Muscle of back (tissue), 11 donors: ENCODE data around the gene DYSF. TPM values are rescaled to one million over a fixed set of nuclear protein-coding genes. Genes with fewer than 3 reads are reported as not detected.
A peak's percentile ranks its signal among the peaks of the same experiment; 100 is the strongest.

Source experiments
- DNase-seq, 3 donors: peaks; one replicate each; pipeline versions ENCODE4 v3.0.0 to v3.0.0-alpha.2; 2013
- polyA plus RNA-seq, 10 donors: library from polyadenylated mRNA; unstranded; fragments of 120-200 nt; gene quantifications; one replicate each; pipeline ENCODE4 v1.2.1, GENCODE V29; 2013; ENCODE audit not compliant: insufficient read length in 10 of 10

The DYSF gene
- polyA plus RNA-seq, 10 donors, result 75.3 to 143 (median 114) TPM

DNA sequence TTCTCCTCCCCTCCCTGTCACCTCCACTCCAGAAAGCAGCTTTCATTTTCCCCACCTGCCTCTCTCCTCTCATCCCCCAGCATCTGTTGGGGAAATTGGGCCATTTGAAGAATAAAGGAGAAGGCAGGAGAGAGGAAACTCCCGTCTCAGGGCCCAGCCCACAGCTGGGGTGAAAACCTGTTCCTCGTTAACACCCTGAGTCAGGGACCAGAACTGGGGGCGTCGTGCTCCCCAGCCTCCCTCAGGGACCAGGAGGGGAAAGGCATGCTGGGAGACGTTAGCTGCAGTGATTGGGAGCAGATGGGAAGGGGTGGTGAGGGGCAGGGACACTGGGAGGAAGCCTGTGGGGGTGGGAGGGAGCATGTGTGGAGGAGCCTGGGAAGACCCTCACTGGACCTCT is 251.3 kb downstream of the DYSF start:
- no peak for DNase-seq

GRCh38 chr2:71705171-71705960 is 252.0 kb downstream of the DYSF start:
- no peak for DNase-seq

DNA sequence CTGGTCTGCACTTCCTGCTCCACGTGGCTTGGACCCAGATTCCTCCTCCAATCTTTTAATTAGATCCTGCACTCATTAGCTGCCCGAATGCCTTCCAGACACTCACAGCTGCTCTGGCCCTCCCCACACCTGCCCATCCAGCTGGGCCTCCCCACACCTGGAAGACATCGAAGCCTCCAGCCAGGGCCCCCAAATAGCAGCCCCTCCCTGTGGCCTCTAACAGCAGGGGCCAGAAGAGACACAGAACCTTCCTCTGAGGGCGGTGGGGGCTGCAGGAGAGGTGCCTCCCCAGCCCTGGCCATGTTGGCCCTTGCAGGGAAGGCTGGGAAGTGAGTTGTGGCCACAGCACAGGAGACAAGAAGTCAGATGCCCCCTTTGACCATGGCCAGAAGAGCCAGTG is 252.8 kb downstream of the DYSF start:
- DNase-seq, result no peak

GRCh38 chr2:71706836-71707235 is 253.5 kb downstream of the DYSF start:
- no peak for DNase-seq

GRCh38 chr2:71710367-71711132 is 257.2 kb downstream of the DYSF start:
- DNase-seq, result peak in 2 of 3 donors; percentile 36 to 52

DNA sequence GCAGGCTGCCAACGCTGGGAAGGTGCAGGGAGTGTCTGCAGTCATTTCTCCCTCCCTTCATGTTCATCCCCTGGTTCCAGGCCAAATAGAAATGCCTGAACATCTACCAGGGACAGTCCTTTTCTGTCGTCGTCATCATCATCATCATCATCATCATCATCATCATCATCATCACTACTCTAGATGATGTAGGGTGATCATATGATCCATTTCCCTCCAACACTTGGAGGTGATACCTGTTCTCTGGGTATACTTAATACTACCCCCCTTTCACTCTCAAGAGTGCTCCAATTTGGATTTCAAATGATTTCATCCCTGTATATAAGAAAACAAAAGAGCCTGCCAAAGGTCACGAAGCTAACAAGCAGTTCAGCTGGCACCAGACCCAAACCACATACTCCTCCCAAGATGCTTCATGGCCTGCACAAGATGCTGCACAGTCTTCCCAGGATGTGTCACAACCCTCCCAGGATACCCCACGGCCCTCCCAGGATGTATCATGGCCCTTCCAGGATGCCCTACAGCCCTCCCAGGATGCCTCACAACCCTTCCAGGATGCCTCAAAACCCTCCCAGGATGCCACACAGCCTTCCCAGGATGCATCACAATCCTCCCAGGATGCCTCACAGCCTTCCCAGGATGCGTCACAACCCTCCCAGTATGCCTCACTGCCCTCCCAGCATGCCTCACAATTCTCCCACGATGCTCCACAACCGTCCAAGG is 257.9 kb downstream of the DYSF start:
- DNase-seq, result peak; percentile 33 to 67 (median 38)

DNA sequence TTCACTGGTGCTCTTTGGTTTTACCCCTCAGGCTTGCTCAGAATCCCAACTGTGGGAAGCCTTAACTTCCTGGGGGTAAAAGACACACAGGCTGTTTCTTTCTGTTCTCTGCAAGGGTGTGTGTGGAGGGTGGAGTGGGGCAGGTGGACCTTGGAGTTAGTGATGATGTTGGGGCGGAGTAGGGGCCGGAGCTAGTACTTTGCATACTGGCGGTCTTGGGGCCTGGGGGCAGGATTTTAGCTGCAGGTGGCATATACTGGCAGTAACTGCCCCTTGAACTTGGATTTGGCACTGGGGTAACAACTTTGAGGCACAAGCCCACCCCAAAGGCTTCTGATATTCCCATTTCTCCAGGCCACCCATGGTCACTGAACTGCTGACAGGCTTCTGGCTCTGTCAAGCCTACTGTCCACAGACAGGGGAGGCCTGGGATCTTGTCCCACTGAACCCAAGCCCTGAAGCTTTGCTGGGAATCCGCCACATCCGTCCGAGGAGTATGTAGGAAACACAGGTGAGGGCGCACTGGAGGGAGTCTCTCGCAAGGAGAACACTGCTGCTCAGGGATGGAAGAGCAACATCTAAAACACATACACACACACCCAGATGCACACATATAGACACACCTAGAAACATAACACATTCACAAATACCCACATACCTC is 258.9 kb downstream of the DYSF start:
- DNase-seq, result no peak

- no peak for DNase-seq
These were observed 260.5 kb downstream of the DYSF start for GRCh38 chr2:71713581-71714580.

DNA sequence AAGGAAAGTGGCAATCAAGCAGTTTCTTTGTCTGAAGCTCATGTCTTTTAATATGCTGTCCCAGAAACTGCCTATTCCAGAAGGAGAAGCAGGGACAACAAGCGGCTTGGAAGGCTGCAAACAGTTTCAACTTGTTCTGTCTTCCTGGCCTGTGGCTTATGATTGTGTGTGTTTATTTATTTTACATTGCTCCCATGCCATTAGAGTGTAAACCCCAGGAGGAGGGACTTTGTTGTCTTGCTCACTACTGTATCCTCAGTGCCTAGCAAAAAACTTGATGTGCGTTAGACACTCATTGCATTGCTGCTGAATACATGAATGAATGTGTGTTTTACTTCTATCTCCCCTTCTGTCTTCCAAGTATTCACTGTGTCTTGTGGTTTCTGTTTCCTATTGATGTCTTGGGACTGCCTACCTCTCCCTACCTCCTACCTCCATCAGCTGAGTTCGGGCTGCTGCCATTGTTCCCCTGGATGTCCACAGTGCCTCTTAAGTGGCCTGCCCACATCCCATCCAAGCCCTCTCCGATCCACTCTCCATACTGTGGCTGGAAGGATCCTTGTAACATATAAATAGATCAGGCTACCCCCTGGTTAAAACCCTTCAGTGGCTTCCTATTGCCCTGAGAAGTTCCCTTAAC is 261.4 kb downstream of the DYSF start:
- no peak for DNase-seq

- DNase-seq, result no peak
These were observed 261.9 kb downstream of the DYSF start for GRCh38 chr2:71715241-71715750.

DNA sequence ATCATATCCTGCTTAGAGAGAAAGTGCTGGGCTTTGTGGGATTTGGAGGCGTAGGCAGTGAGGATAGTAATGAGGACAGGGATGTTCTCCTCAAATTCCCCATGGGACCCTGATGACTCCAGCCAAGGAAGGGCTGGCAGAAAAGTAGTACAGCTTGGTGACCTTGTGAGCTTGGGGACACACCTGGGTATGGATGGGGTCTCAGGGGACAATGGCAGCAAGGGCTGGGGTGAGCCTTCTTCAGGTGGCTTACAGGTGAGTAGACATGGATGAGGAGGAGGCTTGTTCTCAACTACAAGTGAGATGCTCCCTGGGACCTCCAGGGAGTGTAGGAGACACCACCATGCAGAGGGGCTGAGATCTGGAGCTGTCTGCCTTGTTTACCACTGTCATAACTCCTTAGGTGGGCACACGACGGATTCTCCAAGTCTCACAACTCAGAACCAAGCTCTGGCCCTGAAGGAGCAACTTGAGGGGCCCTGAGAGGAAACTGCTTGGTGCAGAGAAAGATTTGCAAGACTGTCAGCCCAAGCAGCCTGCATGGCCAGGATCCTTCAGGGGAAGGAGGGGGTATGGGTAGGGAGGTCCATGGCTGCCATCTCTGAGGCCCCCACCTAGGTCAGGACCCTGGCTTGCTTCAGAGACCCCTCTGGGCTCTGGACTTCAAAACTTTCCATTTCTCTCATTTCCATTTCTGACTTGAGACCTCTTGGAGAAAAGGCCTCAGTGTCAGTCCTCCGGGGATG is 262.8 kb downstream of the DYSF start:
- DNase-seq, result no peak

DNA sequence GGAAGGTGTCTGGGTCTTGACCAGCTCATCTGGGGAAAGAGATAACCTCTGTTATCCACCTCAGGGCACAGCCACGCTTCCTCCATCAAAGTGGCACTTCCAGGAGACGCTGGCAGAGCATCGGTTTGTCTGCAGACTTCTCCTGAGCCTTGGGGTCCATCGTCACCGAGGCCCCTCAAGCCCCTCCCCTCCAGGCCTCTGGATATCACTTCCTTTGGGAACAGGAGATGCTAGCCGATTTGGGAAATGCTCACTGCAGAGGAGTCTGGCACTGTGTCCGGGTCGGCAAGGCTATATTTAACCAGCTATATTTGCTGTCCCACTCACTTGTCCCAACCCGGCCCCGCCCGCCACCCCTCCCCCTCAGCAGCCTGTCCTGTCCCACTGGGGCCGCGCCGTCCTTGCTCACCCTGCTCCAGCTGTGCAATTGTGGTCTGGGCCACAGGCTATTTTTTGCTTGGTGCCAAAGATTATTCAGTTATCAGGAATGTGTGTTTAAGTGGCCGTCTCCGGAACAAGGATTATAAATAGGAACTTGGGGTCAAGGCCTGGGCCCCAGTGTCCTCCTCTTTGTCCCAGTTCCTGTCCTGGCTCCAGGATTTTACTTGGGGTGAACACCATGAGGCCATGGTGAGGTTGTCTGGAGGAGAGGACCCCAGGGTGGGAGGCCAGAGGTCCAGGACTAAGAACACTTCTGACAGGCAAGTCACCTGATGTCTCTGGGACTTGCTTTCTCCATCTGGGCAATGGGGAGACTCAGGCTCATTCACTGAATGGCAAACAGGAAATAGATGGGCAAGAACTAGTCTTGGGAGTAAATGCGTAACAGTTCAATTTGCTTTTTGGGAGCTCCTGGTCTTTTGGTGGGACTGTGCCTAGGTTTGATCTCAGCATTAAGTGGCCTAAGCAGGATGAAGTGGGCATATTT is 263.6 kb downstream of the DYSF start:
- peak; percentile 52 to 78 (median 60) for DNase-seq

DNA sequence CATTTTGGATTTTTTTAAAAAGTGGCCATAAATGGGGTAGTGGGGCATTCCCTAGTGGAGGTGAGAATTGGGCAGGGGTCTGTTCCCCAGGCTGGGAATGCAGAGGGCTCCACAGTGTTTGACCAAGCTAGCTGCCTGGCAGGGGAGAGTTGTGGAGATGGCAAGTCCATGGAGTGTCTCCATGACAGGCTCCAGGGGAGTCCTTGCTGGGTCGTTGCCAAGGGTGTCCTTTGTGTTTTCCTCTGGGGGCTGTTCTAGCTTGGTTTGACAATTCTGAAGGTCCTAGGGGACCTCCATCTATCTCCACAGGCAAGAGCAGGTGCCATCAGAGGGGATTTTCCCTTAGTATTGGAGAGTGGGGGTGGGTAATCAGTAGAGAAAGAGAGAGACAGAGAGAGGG is 265.3 kb downstream of the DYSF start:
- no peak for DNase-seq

DNA sequence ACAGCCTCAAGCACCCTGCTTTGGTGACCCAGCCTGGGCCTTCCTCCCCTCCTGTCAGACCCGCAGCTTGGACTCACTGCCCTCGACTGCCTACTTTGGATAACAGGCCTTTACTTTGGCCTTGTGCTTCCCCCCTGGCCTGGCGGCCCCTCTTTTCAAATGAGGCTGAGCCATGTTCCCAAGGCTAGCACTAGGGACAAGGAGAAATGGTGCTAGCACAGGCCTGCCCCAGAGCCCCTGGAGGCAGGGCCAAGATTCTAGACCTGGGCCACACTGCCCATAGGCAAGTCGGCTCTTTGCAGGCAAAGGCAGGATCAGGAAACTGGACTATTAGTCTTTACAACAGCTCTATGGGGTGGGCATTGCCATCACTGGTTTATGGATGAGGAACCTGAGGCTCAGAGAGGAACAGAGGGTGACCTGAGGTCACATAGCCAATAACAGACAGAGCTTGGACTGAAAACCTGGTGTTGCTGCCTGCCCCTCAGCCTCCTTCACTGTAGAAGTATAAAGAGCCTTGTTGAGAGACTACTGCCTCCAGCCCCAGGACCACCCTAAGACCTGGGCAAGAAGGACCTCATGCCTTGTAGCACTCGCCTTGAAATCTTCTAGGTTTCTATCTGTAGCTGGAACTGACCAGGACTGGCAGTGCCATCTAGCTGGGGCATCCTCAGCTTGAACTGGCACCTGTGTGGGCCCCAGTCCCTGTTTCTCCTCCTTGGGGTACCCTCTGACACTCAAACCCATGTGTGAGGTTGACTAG is 266.3 kb downstream of the DYSF start:
- DNase-seq, result no peak

DNA sequence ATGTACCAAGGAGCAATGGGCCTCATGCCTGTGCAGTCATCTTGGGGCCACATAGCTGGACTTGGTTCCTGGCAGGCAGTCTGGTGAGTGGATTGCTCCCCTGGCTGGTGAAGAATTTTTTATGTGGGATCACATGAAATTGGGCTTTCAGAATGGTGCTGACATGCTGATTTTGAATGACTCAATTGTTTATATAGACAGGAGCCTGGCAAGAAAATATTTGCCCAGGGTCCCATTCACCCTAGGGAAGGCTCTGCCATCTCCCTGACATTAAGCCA is 266.9 kb downstream of the DYSF start:
- no peak for DNase-seq

DNA sequence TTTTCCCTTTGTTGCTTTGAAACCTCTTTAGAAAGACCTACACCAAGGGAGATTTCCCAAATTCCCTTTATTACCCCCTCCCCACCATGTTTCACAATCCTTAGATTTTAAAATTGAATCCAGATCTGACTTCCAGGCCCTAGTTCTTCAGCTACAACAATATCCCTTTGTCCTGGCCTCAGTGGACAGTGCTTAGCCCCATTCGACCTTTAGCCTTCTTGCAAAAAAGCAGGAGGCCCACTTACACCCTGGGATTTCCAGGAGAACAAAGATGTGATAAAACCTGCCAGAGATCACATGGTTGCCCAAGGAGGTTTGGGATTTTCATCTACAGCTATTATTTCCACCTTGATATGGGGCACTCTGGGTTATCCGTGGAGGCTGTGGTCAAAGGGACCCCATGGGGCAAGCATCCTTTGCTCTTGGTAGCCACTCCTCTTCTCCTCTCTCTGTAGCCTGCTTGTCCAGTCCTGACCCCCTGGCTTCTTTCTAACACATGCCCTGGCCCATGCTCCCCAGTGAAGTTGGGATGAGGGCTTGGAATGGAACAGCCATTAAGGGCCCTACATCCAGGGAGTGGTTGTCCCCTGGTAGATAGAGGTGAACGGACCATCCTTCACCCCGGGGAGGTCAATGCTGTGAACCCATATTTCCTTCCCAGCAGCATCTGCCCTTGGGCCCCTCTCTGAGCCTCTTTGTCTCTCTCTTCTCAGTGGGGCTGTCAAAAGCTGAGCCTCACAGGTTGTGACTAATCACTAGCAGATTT is 267.4 kb downstream of the DYSF start:
- no peak for DNase-seq

- peak; percentile 22 to 57 (median 43) for DNase-seq
These were observed 268.0 kb downstream of the DYSF start for GRCh38 chr2:71721362-71721665.
